ENCODE data around the gene HGS.

The HGS gene

GRCh38 chr17:81683584-81684441 lies at the start of gene HGS, which contains the start of gene ARL16:
Gene HGS (plus strand): TSS chr17:81684011. CDS start chr17:81684067, 56 bp downstream.
Gene ARL16 (minus strand): TSS chr17:81683797. CDS start chr17:81683753, 44 bp downstream.
- DNase-seq = peak; percentile 95

DNA sequence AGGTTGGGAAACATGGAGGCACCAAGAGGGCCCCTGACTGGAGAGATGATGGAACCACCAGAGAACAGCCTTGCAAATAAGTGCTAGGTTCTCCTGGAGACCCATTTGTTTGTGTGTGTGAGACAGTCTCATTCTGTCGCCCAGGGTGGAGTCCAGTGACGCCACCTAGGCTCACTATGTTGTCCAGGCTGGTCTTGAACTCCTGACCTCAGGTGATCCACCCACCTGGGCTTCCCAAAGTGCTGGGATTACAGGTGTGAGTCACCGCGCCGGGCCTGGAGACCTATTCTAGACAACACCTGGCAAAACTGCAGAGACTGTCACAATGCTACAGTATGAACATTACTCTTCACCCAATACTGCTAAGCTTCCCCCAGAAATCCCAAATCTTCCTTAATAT lies 48.4 kb upstream of the HGS start:
- no peak for DNase-seq

DNA sequence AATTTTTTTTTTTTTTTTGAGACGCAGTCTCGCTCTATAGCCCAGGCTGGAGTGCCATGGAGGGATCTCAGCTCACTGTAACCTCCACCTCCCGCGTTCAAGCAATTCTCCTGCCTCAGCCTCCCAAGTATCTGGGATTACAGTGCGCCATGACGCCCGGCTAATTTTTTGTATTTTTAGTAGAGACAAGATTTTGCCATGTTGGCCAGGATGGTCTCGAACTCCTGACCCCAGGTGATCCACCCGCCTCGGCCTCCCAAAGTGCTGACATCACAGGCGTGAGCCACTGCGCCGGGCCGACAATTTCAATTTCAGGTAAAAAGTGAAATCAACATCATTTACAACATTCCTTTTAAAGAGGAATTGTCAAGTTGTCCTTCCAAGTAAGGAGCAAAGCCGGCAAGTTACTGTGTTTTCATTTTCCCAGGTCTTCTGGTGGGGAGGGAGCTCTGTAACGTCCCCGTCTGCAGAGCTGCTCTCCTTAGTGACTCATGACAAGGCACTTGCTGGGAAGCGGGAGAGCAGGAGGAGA lies 47.8 kb upstream of the HGS start:
- DNase-seq = no peak

DNA sequence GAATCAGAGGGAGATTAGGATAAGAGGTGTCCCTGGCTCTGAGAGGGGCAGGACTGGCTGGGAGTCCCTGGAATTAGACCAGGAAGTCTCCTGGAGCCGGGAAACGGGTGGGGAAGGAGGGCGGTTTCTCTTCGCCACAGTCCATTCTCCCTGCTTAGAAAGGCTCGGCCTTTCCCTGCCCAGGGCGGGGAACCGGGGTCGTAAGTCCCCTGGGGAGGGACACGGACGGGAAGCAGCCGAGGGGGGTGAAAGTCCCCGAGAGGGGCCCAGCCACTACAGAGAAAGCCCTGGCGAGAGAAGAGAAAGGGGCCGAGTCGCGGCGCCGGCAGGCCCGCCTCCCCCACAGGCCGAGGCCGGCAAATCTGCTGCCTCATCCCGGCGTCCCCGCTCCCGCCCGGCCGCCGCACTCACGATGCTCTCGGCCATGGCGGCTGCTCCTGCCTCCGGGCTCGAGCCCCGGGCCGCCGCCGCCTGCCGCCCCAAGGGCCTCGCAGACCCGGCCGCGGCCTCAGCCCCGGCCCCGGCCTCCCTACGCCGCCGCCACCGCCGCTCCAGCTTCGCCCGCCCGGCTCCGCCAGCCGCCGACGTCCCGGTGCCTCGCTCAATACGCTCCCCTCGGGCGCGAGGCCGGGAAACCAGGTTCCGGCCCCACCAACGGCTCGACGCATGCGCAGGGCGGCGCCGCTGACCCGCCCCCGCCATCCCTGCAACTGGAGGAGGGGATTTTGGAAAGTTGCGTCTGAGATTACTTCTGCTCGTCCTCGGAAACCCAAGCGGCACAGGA lies 47.1 kb upstream of the HGS start, which contains the start of the genes NPLOC4 and TSPAN10:
Gene NPLOC4 (minus strand): TSS at position 608 of the 784 bp plus-strand sequence. CDS start 182 bp downstream, at position 426.
Gene TSPAN10 (plus strand): TSS at position 692 of the 784 bp plus-strand sequence. CDS start 5,217 bp downstream, outside the sequence.
- peak; percentile 71 for DNase-seq

DNA sequence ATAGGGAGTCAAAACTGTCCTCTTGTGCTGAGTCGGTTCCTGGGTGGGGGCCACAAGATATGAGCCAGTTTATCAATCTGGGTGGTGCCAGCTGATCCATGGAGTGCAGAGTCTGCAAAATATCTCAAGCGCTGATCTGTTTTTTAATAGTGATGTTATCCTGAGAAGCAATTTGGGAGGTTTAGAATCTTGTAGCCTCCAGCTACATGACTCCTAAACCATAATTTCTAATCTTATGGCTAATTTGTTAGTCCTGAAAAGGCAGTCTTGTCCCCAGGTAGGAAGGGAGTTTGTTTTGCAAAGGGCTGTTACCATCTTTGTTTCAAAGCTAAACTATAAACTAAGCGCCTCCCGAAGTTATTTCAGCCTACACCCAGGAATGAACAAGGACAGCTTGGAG lies 45.1 kb upstream of the HGS start:
- no peak for DNase-seq

DNA sequence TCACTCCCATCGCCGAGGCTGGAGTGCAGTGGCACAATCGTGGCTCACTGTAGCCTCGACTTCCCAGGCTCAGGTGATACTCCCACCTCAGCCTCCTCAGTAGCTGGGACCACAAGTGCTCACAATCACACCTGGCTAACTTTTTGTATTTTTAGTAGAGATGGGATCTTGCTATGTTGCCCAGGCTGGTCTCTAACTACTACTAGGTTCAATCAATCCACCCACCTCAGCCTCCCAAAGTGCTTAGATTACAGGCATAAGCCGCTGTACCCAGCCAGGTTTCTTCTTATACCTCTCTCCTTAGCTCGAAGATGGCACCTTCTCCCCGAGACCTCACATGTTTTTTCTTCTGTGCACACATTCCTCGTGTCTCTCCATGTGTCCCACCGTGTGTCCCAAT lies 43.8 kb upstream of the HGS start:
- DNase-seq = no peak

DNA sequence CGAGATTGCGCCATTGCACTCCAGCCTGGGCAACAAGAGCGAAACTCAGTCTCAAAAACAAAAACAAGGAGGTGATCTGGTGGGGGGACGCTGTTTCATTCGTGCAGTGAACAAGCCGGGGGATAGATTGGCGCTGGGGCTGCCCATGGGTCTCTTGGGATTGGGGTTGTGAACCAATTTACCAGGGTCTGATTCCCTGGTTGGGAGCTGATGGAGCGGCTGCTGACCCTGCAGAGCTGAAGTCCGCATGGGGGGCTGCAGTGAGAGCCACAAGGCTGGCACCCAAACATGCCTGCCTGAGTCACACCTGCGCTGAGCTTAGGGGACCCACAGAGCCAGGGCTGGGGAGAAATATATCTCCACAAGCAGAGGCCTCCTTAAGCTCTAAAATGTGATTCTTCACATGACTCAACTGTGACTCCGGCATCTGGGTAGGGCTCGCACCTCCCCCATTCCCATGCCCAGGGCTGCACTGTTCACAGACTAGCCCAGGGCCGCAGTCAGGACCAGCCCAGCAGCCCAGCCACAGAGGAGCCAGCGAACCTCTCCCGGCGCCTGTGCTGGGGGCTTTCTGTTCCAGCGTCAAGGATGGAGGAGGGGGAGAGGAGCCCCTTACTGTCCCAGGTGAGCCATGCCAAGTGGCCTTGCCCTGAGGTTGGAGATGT lies 41.9 kb upstream of the HGS start:
- DNase-seq = no peak

- DNase-seq = no peak
Observed at GRCh38 chr17:81644496-81644895, 39.3 kb upstream of the HGS start.

DNA sequence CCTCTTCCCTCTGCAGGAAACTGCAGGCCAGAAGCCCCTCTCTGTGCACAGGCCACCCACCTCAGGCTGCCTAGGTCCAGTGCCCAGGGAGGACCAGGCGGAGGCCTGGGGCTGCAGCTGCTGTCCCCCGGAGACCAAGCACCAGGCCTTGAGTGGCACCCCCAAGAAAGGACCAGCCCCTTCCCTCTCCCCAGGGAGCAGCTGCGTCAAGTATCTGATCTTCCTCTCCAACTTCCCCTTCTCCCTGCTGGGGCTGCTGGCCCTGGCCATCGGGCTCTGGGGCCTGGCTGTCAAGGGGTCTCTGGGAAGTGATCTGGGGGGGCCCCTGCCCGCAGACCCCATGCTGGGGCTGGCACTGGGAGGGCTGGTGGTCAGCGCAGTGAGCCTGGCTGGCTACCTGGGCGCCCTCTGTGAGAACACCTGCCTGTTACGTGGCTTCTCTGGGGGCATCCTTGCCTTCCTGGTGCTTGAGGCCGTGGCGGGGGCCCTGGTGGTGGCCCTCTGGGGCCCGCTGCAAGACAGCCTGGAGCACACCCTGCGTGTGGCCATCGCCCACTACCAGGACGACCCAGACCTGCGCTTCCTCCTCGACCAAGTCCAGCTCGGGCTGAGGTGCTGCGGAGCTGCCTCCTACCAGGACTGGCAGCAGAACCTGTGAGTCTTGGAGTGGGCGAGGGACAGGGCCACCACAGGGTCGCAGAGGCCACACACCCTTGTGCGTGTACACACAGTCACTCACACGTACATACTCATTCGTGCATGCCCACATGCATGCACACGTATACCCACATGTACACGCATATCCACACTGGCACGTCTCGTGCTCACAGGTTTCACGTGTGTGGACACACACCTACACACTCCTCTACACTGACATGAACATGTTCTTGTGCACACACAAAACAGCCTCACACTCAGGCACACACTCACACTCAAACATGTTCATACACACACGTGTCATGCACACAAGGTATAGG lies 38.5 kb upstream of the HGS start:
- no peak for DNase-seq

- DNase-seq = no peak
Observed at GRCh38 chr17:81646869-81647600, 36.8 kb upstream of the HGS start.

GRCh38 chr17:81647640-81648012 lies 36.2 kb upstream of the HGS start:
- no peak for DNase-seq

DNA sequence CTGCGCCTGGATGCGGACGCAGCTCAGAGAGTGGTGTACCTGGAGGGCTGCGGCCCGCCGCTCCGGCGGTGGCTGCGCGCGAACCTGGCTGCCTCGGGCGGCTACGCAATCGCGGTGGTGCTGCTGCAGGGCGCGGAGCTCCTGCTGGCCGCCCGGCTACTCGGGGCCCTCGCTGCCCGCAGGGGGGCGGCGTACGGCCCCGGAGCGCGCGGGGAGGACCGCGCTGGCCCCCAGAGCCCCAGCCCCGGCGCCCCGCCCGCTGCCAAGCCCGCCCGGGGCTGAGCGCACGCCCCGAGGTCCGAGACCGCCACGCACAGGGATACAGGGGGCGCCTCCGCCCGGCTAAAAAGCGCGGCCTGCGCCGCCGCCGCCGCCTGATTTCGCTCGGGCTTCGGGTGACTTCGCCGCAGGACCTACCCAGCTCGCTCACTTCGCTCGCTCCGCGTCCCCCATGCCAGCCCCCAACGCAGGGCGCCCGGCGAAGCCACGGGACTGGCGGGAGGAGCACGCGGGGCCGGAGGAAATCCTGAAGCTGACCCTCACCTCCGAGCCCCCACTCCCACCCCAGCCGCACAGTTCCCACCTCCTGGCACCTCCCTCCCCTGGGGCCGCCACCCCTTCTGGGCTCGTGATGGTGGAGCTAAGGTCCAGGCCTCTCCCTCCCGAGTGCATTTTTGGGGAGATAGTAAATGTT lies 35.7 kb upstream of the HGS start:
- DNase-seq = no peak

DNA sequence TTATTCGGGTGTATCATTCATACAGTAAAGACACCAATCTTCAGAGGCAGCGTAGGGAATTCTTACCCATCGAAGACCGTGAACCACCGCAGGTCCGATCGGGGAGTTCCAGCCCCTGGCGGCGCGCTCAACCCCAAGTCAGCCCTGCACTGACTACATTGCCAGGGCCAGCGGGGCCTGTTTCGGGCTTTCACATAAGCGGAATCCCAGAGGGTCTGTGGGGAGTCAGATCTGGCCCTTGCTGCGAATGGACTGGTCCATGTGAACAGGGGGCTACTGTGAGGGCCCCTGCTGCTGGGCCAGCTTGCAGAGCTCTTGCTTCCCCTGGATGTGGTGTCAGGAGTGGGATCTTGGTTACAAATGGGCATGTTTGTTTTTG lies 35.1 kb upstream of the HGS start:
- DNase-seq = no peak

GRCh38 chr17:81650951-81651350 lies 32.9 kb upstream of the HGS start:
- DNase-seq = no peak

DNA sequence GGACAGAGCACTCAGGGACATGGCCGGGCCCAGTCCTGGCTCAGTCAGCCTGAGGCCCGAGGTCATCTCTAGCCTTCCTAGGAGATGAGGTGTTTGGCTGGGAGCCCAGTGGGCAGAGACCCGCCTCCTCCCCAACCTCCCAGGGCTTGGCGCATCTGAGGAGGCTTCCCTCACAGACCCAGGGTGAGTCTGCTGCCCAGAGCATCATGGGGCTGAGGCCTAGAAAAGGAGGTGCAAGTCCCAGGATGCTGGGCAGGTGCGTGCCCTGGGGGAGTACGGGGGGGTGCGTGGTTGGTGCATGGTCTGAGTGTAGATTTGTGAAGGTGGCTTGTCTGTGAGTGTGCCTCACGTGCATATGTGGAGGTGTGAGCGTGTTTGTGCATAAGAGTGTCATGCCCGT lies 32.1 kb upstream of the HGS start:
- no peak for DNase-seq

DNA sequence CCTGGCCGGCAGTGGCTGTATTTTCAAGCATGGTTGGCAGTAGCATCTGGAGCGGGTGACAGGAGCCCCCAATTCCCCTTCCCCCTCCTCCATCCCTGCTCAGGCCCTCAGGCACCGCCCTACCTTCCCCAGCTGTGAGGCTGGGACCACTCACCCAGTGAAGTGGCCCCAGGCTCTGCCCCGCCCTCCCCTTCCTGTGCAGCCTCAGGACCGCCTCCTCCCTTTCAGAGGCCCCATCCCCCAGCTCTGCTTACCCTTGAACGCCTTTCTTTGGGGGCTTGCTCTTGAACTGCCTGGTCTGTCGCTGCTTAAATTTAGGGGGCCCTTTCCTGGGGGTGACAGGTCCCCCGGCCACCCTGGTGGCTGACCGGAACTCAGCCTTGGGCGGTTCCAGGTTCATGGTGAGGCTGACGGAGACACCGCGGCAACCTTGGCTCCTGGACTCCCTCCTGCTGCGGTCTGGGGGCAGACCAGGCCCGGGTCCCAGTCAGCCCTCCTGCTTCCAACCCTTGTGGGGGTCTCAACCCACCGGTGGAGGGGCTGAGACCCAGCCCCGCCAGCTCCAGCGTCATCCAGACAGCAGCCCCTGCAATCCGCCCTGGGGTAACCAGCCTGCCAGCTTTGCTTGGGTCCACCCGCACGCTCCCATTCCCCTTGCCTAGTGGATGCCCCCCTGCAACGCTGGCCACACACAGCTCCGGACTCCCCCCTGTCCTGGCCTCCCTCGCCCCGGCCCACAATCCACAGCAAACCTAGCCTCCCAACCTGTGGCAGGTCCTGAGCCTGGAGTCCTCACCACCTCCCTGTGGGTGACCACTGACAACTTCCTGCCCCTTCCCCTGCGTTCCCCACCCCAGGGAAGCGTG lies 30.7 kb upstream of the HGS start:
- no peak for DNase-seq

GRCh38 chr17:81655378-81656117 lies 28.3 kb upstream of the HGS start:
- no peak for DNase-seq

DNA sequence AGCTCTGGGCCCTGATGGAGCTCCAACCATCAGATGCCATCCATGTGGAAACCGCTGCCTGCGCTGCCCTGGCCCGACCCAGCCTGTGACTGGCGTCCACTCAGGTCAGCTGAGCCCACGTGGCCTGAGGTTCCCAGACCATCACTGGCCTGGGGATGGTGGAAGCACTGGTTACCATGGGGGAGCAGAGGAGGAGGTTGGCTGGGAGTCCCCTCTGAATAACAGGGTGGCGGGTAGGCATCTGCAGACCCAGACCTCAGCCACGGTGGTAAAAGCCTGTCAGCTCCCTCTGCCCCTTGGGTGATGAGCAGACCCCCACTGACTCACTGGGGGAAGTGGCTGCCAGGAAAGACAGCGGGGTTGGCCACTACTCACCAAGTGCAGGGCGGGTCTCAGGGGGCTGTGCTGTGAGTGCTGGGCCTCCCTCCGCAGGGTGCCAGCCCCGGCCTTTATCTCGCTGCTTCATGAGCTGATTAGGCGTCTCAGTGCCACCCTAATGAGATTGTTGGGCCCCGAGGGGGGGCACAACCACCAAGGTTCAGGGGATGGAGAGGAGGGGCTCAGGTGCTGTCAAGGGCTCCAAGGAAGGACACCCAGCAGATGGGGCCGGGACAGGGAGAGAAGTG lies 27.6 kb upstream of the HGS start, which contains the start of gene PDE6G:
Gene PDE6G (minus strand): TSS at position 425 of the 626 bp plus-strand sequence. CDS start 3,237 bp downstream, outside the sequence.
- no peak for DNase-seq
